ENCODE results near the gene SEC61A2.
A peak's percentile ranks its signal among the peaks of the same experiment; 100 is the strongest.

The SEC61A2 gene

GRCh38 chr10:12129222-12130111 is at the start of gene SEC61A2:
Gene SEC61A2 (plus strand): TSS chr10:12129677. CDS start chr10:12129788, 111 bp downstream.
- TF ChIP-seq TCF12 (IDR thresholded peaks at IDR 0.05; ENCODE audit: low read depth) (no peak), TAF1 (IDR thresholded peaks at IDR 0.05; ENCODE audit: low read depth) (0 out of 2 replicates have a peak, but pooled peaks have one; percentile 25), ZBTB7A (IDR thresholded peaks at IDR 0.05; ENCODE audit: low read depth) (no peak), CREB1 (IDR thresholded peaks at IDR 0.05; ENCODE audit: low read depth) (no peak), FOXM1 (IDR thresholded peaks at IDR 0.05; ENCODE audit: borderline replicate concordance, low read depth) (no peak), CEBPB (IDR thresholded peaks at IDR 0.05) (no peak), EGR1 (IDR thresholded peaks at IDR 0.05) (no peak), USF1 (IDR thresholded peaks at IDR 0.05) (peak; percentile 75), RAD21 (IDR thresholded peaks at IDR 0.05; ENCODE audit: low read depth) (no peak), MAX (IDR thresholded peaks at IDR 0.05) (peak; percentile 71), YY1 (IDR thresholded peaks at IDR 0.05; ENCODE audit: low read depth) (peak; percentile 17; the same call in 1 of the 2 replicates), REST (IDR thresholded peaks at IDR 0.05; ENCODE audit: low read depth) (no peak), TEAD4 (IDR thresholded peaks at IDR 0.05) (no peak), NFIC (IDR thresholded peaks at IDR 0.05) (no peak; the same call in 1 of the 2 replicates), EP300 (IDR thresholded peaks at IDR 0.05; ENCODE audit: borderline replicate concordance) (no peak)

- TF ChIP-seq YY1 (IDR thresholded peaks at IDR 0.05; ENCODE audit: low read depth) (no peak), EP300 (IDR thresholded peaks at IDR 0.05; ENCODE audit: borderline replicate concordance) (no peak), USF1 (IDR thresholded peaks at IDR 0.05) (no peak), EGR1 (IDR thresholded peaks at IDR 0.05) (no peak), TAF1 (IDR thresholded peaks at IDR 0.05; ENCODE audit: low read depth) (no peak), MAX (IDR thresholded peaks at IDR 0.05) (no peak), REST (IDR thresholded peaks at IDR 0.05; ENCODE audit: low read depth) (no peak), RAD21 (IDR thresholded peaks at IDR 0.05; ENCODE audit: low read depth) (no peak), FOXM1 (IDR thresholded peaks at IDR 0.05; ENCODE audit: borderline replicate concordance, low read depth) (no peak), ZBTB7A (IDR thresholded peaks at IDR 0.05; ENCODE audit: low read depth) (no peak), NFIC (IDR thresholded peaks at IDR 0.05) (no peak), CREB1 (IDR thresholded peaks at IDR 0.05; ENCODE audit: low read depth) (no peak), TEAD4 (IDR thresholded peaks at IDR 0.05) (no peak), TCF12 (IDR thresholded peaks at IDR 0.05; ENCODE audit: low read depth) (no peak), CEBPB (IDR thresholded peaks at IDR 0.05) (no peak)
Measured at GRCh38 chr10:12081470-12081869, 48.0 kb upstream of the SEC61A2 start.

GRCh38 chr10:12081879-12082557 is 47.5 kb upstream of the SEC61A2 start:
- no peak for TF ChIP-seq MAX (IDR thresholded peaks at IDR 0.05)
- TF ChIP-seq YY1 (IDR thresholded peaks at IDR 0.05; ENCODE audit: low read depth) = no peak
- no peak for TF ChIP-seq EP300 (IDR thresholded peaks at IDR 0.05; ENCODE audit: borderline replicate concordance)
- TF ChIP-seq EGR1 (IDR thresholded peaks at IDR 0.05) = no peak
- TF ChIP-seq CREB1 (IDR thresholded peaks at IDR 0.05; ENCODE audit: low read depth) = no peak
- no peak for TF ChIP-seq FOXM1 (IDR thresholded peaks at IDR 0.05; ENCODE audit: borderline replicate concordance, low read depth)
- no peak for TF ChIP-seq CEBPB (IDR thresholded peaks at IDR 0.05)
- TF ChIP-seq NFIC (IDR thresholded peaks at IDR 0.05) = no peak

GRCh38 chr10:12088919-12089318 is 40.6 kb upstream of the SEC61A2 start:
- TF ChIP-seq REST (IDR thresholded peaks at IDR 0.05; ENCODE audit: low read depth) = no peak
- no peak for TF ChIP-seq TCF12 (IDR thresholded peaks at IDR 0.05; ENCODE audit: low read depth)
- TF ChIP-seq NFIC (IDR thresholded peaks at IDR 0.05) = no peak
- TF ChIP-seq MAX (IDR thresholded peaks at IDR 0.05) = no peak
- TF ChIP-seq ZBTB7A (IDR thresholded peaks at IDR 0.05; ENCODE audit: low read depth) = no peak
- no peak for TF ChIP-seq EP300 (IDR thresholded peaks at IDR 0.05; ENCODE audit: borderline replicate concordance)
- TF ChIP-seq TAF1 (IDR thresholded peaks at IDR 0.05; ENCODE audit: low read depth) = no peak
- TF ChIP-seq YY1 (IDR thresholded peaks at IDR 0.05; ENCODE audit: low read depth) = no peak
- no peak for TF ChIP-seq EGR1 (IDR thresholded peaks at IDR 0.05)
- TF ChIP-seq RAD21 (IDR thresholded peaks at IDR 0.05; ENCODE audit: low read depth) = no peak
- no peak for TF ChIP-seq USF1 (IDR thresholded peaks at IDR 0.05)

Measured in Ishikawa (cell line).